ENCODE data around the gene SEMA4B. TPM values are rescaled to one million over a fixed set of nuclear protein-coding genes. Genes with fewer than 3 reads are reported as not detected.
A peak's percentile ranks its signal among the peaks of the same experiment; 100 is the strongest.

The SEMA4B gene
- total and polyA plus RNA-seq, 7 donors = 1.4 to 10.8 (median 4.4) TPM

DNA sequence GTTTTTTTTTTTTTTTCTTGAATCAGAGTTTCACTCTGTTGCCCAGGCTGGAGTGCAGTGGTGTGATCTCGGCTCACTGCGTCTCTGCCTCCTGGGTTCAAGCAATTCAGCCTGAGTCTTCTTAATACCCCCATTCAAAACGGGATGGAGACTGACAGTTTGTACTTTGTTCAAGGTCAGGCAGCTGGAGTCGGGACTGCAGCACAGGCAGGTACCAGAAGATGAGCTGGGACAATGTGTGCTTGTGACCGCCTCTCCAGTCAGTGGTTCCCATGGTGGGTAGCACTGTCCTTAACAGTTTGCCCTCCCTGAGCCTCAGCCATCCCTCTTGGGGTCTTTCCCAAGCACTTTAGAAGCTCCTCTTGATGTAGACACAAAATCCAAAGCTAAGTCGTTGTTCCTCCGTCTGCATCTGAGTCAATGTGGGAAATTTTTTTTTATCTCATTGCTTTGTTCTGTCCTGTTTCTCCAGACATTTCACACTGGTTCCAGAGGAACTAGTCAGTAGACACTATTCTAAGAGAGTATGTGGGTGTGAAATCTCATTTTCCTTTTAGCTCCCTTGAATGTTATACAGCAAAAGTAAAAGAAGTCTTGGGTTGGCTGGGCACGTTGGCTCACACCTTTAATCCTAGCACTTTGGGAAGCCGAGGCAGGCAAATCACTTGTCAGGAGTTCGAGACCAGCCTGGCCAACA is 43.0 kb downstream of the SEMA4B start:
- DNase-seq = no peak
- no peak for ATAC-seq
- intact Hi-C loops (cut with DNase I) = no loop called here
- no peaks in the 10 kb centered on the region for H3K4me1 ChIP-seq
- peaks cover 3 to 15% of the 10 kb centered on the region in 2 donors for H3K36me3 ChIP-seq (ENCODE audit: insufficient read depth in 1 of 2, low read depth in 1 of 2)
- H3K27me3 ChIP-seq (ENCODE audit: insufficient read depth in 3 of 3, low read length in 2 of 3) = no peaks in the 10 kb centered on the region
- TF ChIP-seq, protein P1, sequence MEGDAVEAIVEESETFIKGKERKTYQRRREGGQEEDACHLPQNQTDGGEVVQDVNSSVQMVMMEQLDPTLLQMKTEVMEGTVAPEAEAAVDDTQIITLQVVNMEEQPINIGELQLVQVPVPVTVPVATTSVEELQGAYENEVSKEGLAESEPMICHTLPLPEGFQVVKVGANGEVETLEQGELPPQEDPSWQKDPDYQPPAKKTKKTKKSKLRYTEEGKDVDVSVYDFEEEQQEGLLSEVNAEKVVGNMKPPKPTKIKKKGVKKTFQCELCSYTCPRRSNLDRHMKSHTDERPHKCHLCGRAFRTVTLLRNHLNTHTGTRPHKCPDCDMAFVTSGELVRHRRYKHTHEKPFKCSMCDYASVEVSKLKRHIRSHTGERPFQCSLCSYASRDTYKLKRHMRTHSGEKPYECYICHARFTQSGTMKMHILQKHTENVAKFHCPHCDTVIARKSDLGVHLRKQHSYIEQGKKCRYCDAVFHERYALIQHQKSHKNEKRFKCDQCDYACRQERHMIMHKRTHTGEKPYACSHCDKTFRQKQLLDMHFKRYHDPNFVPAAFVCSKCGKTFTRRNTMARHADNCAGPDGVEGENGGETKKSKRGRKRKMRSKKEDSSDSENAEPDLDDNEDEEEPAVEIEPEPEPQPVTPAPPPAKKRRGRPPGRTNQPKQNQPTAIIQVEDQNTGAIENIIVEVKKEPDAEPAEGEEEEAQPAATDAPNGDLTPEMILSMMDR (IDR thresholded peaks at IDR 0.05) = no peak
- H3K9me3 ChIP-seq = no peaks in the 10 kb centered on the region
- no peak overlapping the region for H3K27ac ChIP-seq
- H3K4me3 ChIP-seq = no peak overlapping the region
- WGBS, 3 donors = 85 to 89% (median 86%) methylated on average over 10 of the region's 10 CpGs

DNA sequence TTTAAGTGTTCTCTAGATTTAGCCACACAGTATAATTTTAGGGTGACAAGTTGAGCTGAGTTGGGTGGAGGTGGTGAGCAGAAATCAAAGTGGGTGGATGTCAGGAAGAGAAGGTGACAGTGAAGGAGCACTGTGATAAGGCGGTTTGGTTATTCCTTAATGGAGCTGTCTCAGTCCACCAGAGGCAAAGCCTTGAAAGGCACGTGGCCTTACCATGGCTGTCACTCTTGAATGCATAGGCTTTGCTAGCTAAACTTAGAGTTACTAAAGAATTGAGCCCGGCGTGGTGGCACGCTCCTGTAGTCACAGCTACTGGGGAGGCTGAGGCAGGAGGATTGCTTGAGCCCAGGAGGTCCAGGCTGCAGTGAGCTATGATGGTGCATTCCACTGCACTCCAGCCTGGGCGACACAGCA is 47.7 kb downstream of the SEMA4B start:
- ATAC-seq (peak in 2 of 4 donors; percentile 7 to 16), DNase-seq (no peak)
- no peak overlapping the region for H3K27ac ChIP-seq
- H3K27me3 ChIP-seq (ENCODE audit: insufficient read depth in 3 of 3, low read length in 2 of 3) = no peaks in the 10 kb centered on the region
- peaks cover 8% of the 10 kb centered on the region for H3K4me1 ChIP-seq
- intact Hi-C loops (cut with DNase I) = no loop called here
- 66 to 77% (median 68%) methylated on average over 6 of the region's 6 CpGs for WGBS, 3 donors
- peak overlapping the region; percentile 74 for H3K4me3 ChIP-seq
- H3K36me3 ChIP-seq (ENCODE audit: insufficient read depth in 1 of 2, low read depth in 1 of 2) = no peaks in the 10 kb centered on the region
- H3K9me3 ChIP-seq = no peaks in the 10 kb centered on the region
- TF ChIP-seq, protein P1 (IDR thresholded peaks at IDR 0.05) = no peak

DNA sequence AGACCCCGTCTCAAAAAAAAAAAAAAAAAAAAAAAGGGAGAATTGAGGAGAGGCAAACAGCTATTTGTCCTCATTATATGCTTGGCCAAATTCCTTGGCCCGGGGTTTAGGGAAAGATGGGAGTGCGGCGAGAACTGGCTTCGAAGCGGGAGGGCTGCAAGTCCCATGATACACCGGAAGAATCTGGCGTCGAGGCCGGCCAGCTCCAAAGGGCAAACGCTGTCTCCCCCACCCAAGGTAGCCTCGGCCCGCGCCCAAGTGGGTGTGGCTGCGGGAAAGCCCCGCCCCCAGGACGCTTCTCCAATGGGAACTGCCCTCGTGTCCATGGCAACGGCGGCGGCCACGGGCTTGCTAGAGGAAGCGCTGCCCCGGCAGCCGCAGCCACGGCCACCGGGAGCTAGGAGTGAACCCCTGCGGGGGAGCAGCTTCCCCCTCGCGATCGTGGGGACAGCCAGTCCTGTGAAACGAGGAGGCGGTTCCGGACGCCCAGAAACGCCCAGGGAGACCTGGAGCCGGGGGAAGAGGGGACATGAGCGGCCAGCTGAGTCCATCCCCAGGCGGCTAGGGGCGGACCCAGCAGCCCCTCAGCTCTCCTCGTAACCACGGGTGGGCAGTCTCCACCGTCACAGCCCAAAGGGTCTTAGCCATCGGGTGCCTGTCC is 48.2 kb downstream of the SEMA4B start, which contains the start of gene TTLL13:
Gene TTLL13 (plus strand): TSS at position 354 of the 661 bp plus-strand sequence. CDS start 1,075 bp downstream, outside the sequence.
- no peaks in the 10 kb centered on the region for H3K36me3 ChIP-seq (ENCODE audit: insufficient read depth in 1 of 2, low read depth in 1 of 2)
- H3K27ac ChIP-seq = no peak within 1 kb of the TSS
- ATAC-seq (peak; percentile 94 to 99 (median 96)), DNase-seq (peak; percentile 95 to 98)
- no peaks in the 10 kb centered on the region for H3K27me3 ChIP-seq (ENCODE audit: insufficient read depth in 3 of 3, low read length in 2 of 3)
- TF ChIP-seq, protein P1 (IDR thresholded peaks at IDR 0.05) = no peak
- intact Hi-C loops (cut with DNase I) = no loop called here
- H3K4me3 ChIP-seq = peak within 1 kb of the TSS; percentile 74
- H3K4me1 ChIP-seq = peaks cover 8% of the 10 kb centered on the region
- H3K9me3 ChIP-seq = no peaks in the 10 kb centered on the region
- WGBS, 3 donors = 0 to 1% (median 1%) methylated on average over 37 to 44 of the region's 44 CpGs

DNA sequence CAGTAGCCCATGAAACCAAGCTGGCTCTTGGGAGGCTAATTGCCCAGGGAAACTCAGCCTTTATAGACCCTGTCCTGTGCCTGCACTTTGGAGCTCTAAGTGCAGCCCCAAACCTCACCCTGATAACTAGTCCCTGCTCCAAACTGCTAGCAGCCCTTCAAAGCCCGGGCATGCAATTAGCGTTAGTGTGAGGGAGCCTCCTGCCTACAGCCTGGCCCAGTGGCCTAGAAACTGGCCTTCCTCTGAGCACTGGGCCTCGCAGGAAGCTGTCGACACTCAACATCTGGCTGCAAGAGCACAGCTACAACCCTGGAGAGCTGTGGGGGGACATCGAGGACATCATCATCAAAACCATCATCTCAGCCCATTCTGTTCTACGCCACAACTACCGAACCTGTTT is 56.6 kb downstream of the SEMA4B start:
- Histone ChIP-seq H3K36me3 (ENCODE audit: insufficient read depth in 1 of 2, low read depth in 1 of 2) (no peaks in the 10 kb centered on the region), H3K4me3 (no peak overlapping the region), H3K9me3 (no peaks in the 10 kb centered on the region), H3K27ac (no peak overlapping the region), H3K4me1 (no peaks in the 10 kb centered on the region), H3K27me3 (ENCODE audit: insufficient read depth in 3 of 3, low read length in 2 of 3) (no peaks in the 10 kb centered on the region)
- ATAC-seq (no peak), DNase-seq (no peak)
- 68 to 77% (median 75%) methylated on average over 7 of the region's 7 CpGs for whole genome bisulfite sequencing, 3 donors
- intact Hi-C loops (cut with DNase I) = no loop called here
- TF ChIP-seq, protein P1 (IDR thresholded peaks at IDR 0.05) = no peak
